Peyer's patch (tissue), 4 donors: Measurements from ENCODE around the gene IFIH1.

Experiments
- CTCF ChIP-seq, 6 experiments: fragments of 450-650 bp in 4 of 6; fragments of 200-600 bp in 2 of 6; sonication (generic) in 1 of 6; IDR thresholded peaks; one replicate each; pipeline ENCODE4 v1.5.1; 2017 to 2019; ENCODE audit warnings: antibody characterized with exemption in 6 of 6, mild to moderate bottlenecking in 3 of 6, moderate library complexity in 1 of 6
- POLR2A ChIP-seq, 2 donors: fragments of 450-650 bp; IDR thresholded peaks; one replicate each; pipeline ENCODE4 v1.5.1; 2017; ENCODE audit warnings: antibody characterized with exemption in 2 of 2, mild to moderate bottlenecking in 2 of 2, moderate library complexity in 2 of 2

DNA sequence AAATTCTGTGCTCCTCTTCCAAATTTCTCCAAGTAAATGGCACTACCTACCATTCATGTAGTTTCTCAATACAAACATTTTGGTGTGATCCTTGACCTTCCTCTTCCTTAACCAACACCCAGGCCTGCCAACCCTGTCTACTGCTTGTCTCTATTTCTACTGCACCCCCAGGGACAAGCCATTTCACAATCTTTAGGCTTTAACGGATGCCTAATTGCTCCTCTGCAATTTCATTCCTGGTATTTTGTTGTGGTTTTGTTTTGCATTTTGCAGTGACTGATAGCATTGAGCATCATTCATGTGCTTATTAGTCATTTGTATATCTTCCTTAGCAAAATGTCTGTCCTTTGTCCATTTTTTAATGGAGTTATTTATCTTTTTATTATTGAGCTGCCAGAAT lies 85.3 kb downstream of the IFIH1 start:
- TF ChIP-seq CTCF (IDR thresholded peaks at IDR 0.05): no peak
- no peak for TF ChIP-seq POLR2A (IDR thresholded peaks at IDR 0.05)
